Measurements from ENCODE around the gene IFNGR2. TPM values are rescaled to one million over a fixed set of nuclear protein-coding genes. Genes with fewer than 3 reads are reported as not detected.

IFNGR2 gene
- total RNA-seq, 1 donor from 2014 or later = 59.9 TPM

DNA sequence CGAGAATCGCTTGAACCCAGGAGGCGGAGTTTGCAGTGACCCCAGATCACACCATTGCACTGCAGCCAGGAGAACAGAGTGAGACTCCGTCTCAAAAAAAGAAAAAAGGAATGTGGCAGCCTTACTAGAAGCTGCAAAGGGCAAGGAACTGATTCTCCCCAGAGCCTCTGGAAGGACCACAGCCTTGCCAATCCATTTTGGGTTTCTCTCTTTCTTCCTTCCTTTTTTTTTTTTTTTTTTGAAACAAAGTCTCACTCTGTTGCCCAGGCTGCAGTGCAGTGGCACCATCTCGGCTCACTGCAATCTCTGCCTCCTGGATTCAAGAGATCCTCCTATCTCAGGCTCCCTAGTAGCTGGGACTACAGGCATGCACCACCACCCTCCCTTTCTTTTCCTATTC, 9.9 kb upstream of the IFNGR2 start:
- DNase-seq (ENCODE audit: low read depth) = no peak
- TF ChIP-seq, protein P1, sequence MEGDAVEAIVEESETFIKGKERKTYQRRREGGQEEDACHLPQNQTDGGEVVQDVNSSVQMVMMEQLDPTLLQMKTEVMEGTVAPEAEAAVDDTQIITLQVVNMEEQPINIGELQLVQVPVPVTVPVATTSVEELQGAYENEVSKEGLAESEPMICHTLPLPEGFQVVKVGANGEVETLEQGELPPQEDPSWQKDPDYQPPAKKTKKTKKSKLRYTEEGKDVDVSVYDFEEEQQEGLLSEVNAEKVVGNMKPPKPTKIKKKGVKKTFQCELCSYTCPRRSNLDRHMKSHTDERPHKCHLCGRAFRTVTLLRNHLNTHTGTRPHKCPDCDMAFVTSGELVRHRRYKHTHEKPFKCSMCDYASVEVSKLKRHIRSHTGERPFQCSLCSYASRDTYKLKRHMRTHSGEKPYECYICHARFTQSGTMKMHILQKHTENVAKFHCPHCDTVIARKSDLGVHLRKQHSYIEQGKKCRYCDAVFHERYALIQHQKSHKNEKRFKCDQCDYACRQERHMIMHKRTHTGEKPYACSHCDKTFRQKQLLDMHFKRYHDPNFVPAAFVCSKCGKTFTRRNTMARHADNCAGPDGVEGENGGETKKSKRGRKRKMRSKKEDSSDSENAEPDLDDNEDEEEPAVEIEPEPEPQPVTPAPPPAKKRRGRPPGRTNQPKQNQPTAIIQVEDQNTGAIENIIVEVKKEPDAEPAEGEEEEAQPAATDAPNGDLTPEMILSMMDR (conservative IDR thresholded peaks at IDR 0.05; ENCODE audit: low read depth, low read length) = no peak
- no peak overlapping the region for H3K4me3 ChIP-seq (ENCODE audit: low read depth, low read length)

DNA sequence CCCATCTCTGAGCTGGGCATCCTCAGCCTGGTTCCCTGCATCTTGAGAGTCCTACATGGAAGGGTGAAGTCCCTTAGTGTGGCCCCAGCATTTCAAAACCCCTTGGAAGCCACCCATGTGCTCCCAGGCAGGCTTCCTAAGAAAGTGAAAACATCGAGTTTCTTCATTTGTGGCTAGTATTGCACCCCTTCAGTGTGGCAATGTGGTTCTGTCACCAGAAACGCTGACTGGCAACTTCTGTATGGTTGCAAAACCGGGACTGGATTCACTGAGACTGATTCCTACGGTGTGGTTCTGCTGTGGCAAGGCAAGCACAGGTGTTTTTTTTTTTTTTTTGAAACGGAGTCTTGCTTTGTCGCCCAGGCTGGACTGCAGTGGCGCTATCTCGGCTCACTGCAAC, 9.0 kb upstream of the IFNGR2 start:
- no peak for DNase-seq (ENCODE audit: low read depth)
- H3K4me3 ChIP-seq (ENCODE audit: low read depth, low read length) = no peak overlapping the region
- TF ChIP-seq, protein P1 (conservative IDR thresholded peaks at IDR 0.05; ENCODE audit: low read depth, low read length) = no peak

DNA sequence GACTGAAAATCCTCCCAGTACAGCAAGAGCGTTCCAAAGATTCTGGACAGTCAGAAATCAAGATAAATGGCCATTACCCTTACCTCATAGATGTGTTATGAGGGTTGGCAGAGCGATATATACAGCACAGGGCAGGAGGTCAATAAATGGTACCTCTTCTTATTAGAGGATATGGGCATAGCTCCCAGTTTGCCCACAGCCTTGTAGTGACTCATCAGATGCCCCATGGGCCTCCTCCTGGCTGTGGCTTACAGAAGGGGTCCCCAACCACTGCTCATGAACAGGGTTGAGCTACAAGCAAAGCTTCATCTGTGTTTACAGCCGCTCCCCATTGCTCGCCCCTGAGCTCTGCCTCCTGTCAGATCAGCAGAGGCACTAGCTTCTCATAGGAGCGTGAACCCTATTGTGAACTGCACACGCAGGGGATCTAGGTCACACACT, 7.3 kb upstream of the IFNGR2 start:
- TF ChIP-seq, protein P1 (conservative IDR thresholded peaks at IDR 0.05; ENCODE audit: low read depth, low read length) = no peak
- no peak overlapping the region for H3K4me3 ChIP-seq (ENCODE audit: low read depth, low read length)
- no peak for DNase-seq (ENCODE audit: low read depth)

DNA sequence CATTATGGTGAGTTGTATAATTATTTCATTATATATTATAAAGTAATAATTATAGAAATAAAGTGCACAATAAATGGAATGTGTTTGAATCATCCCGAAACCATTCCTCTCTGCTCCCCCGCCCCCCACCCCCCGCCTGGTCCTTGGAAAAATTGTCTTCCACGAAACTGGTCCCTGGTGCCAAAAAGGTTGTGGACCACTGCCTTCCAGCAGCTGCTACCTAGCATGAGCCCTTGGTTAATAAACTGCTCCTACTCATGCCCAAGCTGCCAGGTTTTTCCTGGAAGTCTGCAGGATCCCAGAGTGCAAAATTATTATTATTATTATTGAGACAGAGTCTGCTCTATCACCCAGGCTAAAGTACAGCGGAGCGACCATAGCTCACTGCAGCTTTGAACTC, 6.8 kb upstream of the IFNGR2 start:
- no peak overlapping the region for H3K4me3 ChIP-seq (ENCODE audit: low read depth, low read length)
- TF ChIP-seq, protein P1 (conservative IDR thresholded peaks at IDR 0.05; ENCODE audit: low read depth, low read length) = no peak
- no peak for DNase-seq (ENCODE audit: low read depth)

DNA sequence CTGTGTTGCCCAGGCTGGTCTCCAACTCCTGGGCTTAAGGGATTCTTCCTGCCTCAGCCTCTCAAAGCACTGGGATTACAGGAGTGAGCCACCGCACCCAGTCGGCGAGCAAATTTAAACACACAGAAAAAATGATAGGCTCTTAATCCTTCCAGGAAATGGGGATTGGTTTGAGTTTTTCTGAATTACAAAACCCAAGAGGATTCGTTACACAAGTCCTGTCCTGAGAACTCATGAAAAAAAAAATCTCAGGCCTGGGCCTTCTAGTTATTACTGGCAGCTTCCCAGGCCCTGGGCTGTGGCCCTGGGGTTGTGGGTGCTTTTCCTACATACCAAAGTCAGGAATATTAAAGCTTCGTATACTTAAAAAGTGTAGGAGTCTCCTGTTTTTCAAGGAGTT, 6.3 kb upstream of the IFNGR2 start:
- H3K4me3 ChIP-seq (ENCODE audit: low read depth, low read length) = no peak overlapping the region
- DNase-seq (ENCODE audit: low read depth) = no peak
- TF ChIP-seq, protein P1 (conservative IDR thresholded peaks at IDR 0.05; ENCODE audit: low read depth, low read length) = no peak

DNA sequence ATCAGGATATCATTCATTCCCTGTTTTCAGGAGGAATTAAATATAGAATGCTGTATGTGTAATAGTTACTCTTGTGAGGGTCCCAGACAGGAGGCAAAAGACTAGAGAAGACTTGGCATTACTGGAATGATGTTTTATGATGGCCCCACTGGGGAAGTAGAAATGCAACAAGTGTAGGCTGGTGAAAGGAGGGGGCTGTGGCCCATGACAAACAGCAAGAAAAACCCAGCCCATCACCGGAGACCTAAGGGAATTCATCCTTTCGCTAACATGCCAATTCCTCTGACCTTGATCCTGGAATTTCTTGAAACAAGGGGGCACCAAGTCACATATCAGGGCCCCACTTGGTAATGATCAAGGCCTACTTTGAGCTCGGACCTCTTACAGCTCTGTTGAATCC, 5.5 kb upstream of the IFNGR2 start:
- H3K4me3 ChIP-seq (ENCODE audit: low read depth, low read length) = no peak overlapping the region
- TF ChIP-seq, protein P1 (conservative IDR thresholded peaks at IDR 0.05; ENCODE audit: low read depth, low read length) = no peak
- DNase-seq (ENCODE audit: low read depth) = no peak

DNA sequence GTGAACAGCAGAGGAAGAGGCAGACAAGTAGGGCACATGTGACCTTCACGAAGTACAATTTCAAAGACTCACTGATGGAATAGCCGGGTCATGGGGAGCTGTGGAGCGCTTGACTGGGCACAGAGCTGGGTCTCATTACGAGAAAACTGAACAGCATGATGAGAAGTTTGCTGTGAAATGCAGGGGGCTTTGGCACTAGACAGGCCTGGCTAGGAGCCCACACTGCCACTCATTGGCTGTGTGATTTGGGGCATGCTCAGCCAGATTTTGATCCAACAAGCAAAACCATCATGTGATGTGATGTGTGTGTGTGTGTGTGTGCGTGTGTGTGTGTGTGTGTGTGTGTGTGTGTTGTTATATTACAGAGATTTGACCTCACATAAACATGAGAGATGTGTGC, 4.9 kb upstream of the IFNGR2 start:
- TF ChIP-seq, protein P1 (conservative IDR thresholded peaks at IDR 0.05; ENCODE audit: low read depth, low read length) = no peak
- DNase-seq (ENCODE audit: low read depth) = no peak

More for the DNA sequence above, 4.9 kb upstream of the IFNGR2 start:
- no peak overlapping the region for H3K4me3 ChIP-seq (ENCODE audit: low read depth, low read length)
